Activated naive CD4-positive, alpha-beta T cell treated with anti-CD3 and anti-CD28 coated beads, Interleukin-2, amount 10 ng/mL, durations not matched to agents 7 days and 5 days (primary cell): ENCODE results near the gene C1QTNF9B.

Experiments
- CTCF ChIA-PET: fragments of 350-600 bp; sonication (Branson Sonifier 250); formaldehyde crosslinking; loops from one replicate; lab custom pipeline; 2021; ENCODE audit warnings: antibody characterized with exemption; lab: Charles Lee
- DNase-seq: peaks from one replicate; pipeline ENCODE4 v3.0.0-alpha.2; 2020
- H3K27ac Mint-ChIP-seq: one replicate; pipeline ENCODE4 v1.8.0; 2021; ENCODE audit warnings: mild to moderate bottlenecking, moderate library complexity, mixed read lengths
- H3K27me3 Mint-ChIP-seq: one replicate; pipeline ENCODE4 v1.8.0; 2021; ENCODE audit warnings: mild to moderate bottlenecking, mixed read lengths
- H3K36me3 Mint-ChIP-seq: one replicate; pipeline ENCODE4 v1.8.0; 2021; ENCODE audit warnings: mixed read lengths
- H3K4me1 Mint-ChIP-seq: one replicate; pipeline ENCODE4 v1.8.0; 2021; ENCODE audit warnings: mixed read lengths
- H3K4me3 Mint-ChIP-seq: one replicate; pipeline ENCODE4 v1.8.0; 2021; ENCODE audit warnings: mild to moderate bottlenecking, moderate library complexity, mixed read lengths
- H3K9me3 Mint-ChIP-seq: one replicate; pipeline ENCODE4 v1.8.0; 2021; ENCODE audit warnings: mixed read lengths

The C1QTNF9B gene

GRCh38 chr13:23859904-23860303 is 37.4 kb downstream of the C1QTNF9B start:
- CTCF ChIA-PET = no interaction called here
- Mint-ChIP-seq H3K27ac (no peak overlapping the region), H3K4me3 (no peak overlapping the region), H3K27me3 (no peaks in the 10 kb centered on the region), H3K9me3 (no peaks in the 10 kb centered on the region), H3K4me1 (peaks cover 4% of the 10 kb centered on the region), H3K36me3 (peaks cover 4% of the 10 kb centered on the region)
- no peak for DNase-seq

- no peak overlapping the region for H3K27ac Mint-ChIP-seq
- CTCF ChIA-PET = no interaction called here
Measured at GRCh38 chr13:23859455-23859854, 37.8 kb downstream of the C1QTNF9B start.

GRCh38 chr13:23858546-23858945 is 38.8 kb downstream of the C1QTNF9B start:
- H3K36me3 Mint-ChIP-seq = peaks cover 4% of the 10 kb centered on the region
- no peak overlapping the region for H3K4me3 Mint-ChIP-seq
- no peaks in the 10 kb centered on the region for H3K9me3 Mint-ChIP-seq
- CTCF ChIA-PET = no interaction called here
- no peak for DNase-seq
- H3K4me1 Mint-ChIP-seq = peaks cover 4% of the 10 kb centered on the region
- H3K27ac Mint-ChIP-seq = no peak overlapping the region
- no peaks in the 10 kb centered on the region for H3K27me3 Mint-ChIP-seq

More at GRCh38 chr13:23859455-23859854, 37.8 kb downstream of the C1QTNF9B start:
- H3K36me3 Mint-ChIP-seq = peaks cover 4% of the 10 kb centered on the region
- DNase-seq = no peak
- H3K4me1 Mint-ChIP-seq = peaks cover 4% of the 10 kb centered on the region
- H3K27me3 Mint-ChIP-seq = no peaks in the 10 kb centered on the region
- H3K4me3 Mint-ChIP-seq = no peak overlapping the region
- H3K9me3 Mint-ChIP-seq = no peaks in the 10 kb centered on the region

- peaks cover 4% of the 10 kb centered on the region for H3K4me1 Mint-ChIP-seq
- DNase-seq = no peak
- peaks cover 4% of the 10 kb centered on the region for H3K36me3 Mint-ChIP-seq
- no peaks in the 10 kb centered on the region for H3K9me3 Mint-ChIP-seq
- H3K27ac Mint-ChIP-seq = no peak overlapping the region
- no peak overlapping the region for H3K4me3 Mint-ChIP-seq
- CTCF ChIA-PET = no interaction called here
- H3K27me3 Mint-ChIP-seq = no peaks in the 10 kb centered on the region
Measured at GRCh38 chr13:23856008-23856750, 41.1 kb downstream of the C1QTNF9B start.

GRCh38 chr13:23855360-23855759 is 41.9 kb downstream of the C1QTNF9B start:
- H3K36me3 Mint-ChIP-seq = no peaks in the 10 kb centered on the region
- H3K4me3 Mint-ChIP-seq = no peak overlapping the region
- peaks cover 4% of the 10 kb centered on the region for H3K4me1 Mint-ChIP-seq
- no peaks in the 10 kb centered on the region for H3K27me3 Mint-ChIP-seq
- DNase-seq = no peak
- no peak overlapping the region for H3K27ac Mint-ChIP-seq
- CTCF ChIA-PET = no interaction called here
- H3K9me3 Mint-ChIP-seq = no peaks in the 10 kb centered on the region

- H3K27me3 Mint-ChIP-seq = no peaks in the 10 kb centered on the region
- H3K36me3 Mint-ChIP-seq = no peaks in the 10 kb centered on the region
- H3K4me3 Mint-ChIP-seq = no peak overlapping the region
- peaks cover 4% of the 10 kb centered on the region for H3K4me1 Mint-ChIP-seq
- no peaks in the 10 kb centered on the region for H3K9me3 Mint-ChIP-seq
- no peak for DNase-seq
- CTCF ChIA-PET = no interaction called here
- H3K27ac Mint-ChIP-seq = no peak overlapping the region
Measured at GRCh38 chr13:23852351-23852750, 45.0 kb downstream of the C1QTNF9B start.

GRCh38 chr13:23851106-23851505 is 46.2 kb downstream of the C1QTNF9B start:
- H3K27ac Mint-ChIP-seq = no peak overlapping the region
- H3K36me3 Mint-ChIP-seq = no peaks in the 10 kb centered on the region
- peaks cover 4% of the 10 kb centered on the region for H3K4me1 Mint-ChIP-seq
- CTCF ChIA-PET = no interaction called here
- H3K4me3 Mint-ChIP-seq = no peak overlapping the region
- H3K9me3 Mint-ChIP-seq = no peaks in the 10 kb centered on the region
- H3K27me3 Mint-ChIP-seq = no peaks in the 10 kb centered on the region
- no peak for DNase-seq

- no peak for DNase-seq
- Mint-ChIP-seq H3K27ac (no peak overlapping the region), H3K4me1 (peaks cover 4% of the 10 kb centered on the region), H3K36me3 (no peaks in the 10 kb centered on the region), H3K4me3 (no peak overlapping the region), H3K9me3 (no peaks in the 10 kb centered on the region), H3K27me3 (no peaks in the 10 kb centered on the region)
- CTCF ChIA-PET = no interaction called here
Measured at GRCh38 chr13:23850134-23850533, 47.2 kb downstream of the C1QTNF9B start.

- Mint-ChIP-seq H3K27ac (no peak overlapping the region), H3K27me3 (no peaks in the 10 kb centered on the region), H3K36me3 (no peaks in the 10 kb centered on the region), H3K9me3 (no peaks in the 10 kb centered on the region), H3K4me1 (peaks cover 6% of the 10 kb centered on the region), H3K4me3 (no peak overlapping the region)
- CTCF ChIA-PET = no interaction called here
- no peak for DNase-seq
Measured at GRCh38 chr13:23849670-23850069, 47.6 kb downstream of the C1QTNF9B start.

- H3K36me3 Mint-ChIP-seq = no peaks in the 10 kb centered on the region
- no peak overlapping the region for H3K27ac Mint-ChIP-seq
- H3K4me1 Mint-ChIP-seq = peaks cover 13% of the 10 kb centered on the region
- no peak overlapping the region for H3K4me3 Mint-ChIP-seq
- CTCF ChIA-PET = no interaction called here
- H3K27me3 Mint-ChIP-seq = no peaks in the 10 kb centered on the region
- no peaks in the 10 kb centered on the region for H3K9me3 Mint-ChIP-seq
- no peak for DNase-seq
Measured at GRCh38 chr13:23848646-23849141, 48.6 kb downstream of the C1QTNF9B start.

GRCh38 chr13:23848019-23848418 is 49.3 kb downstream of the C1QTNF9B start:
- no peak for DNase-seq
- H3K36me3 Mint-ChIP-seq = no peaks in the 10 kb centered on the region
- H3K27me3 Mint-ChIP-seq = no peaks in the 10 kb centered on the region
- CTCF ChIA-PET = no interaction called here
- no peaks in the 10 kb centered on the region for H3K9me3 Mint-ChIP-seq
- H3K4me3 Mint-ChIP-seq = no peak overlapping the region
- H3K27ac Mint-ChIP-seq = no peak overlapping the region
- H3K4me1 Mint-ChIP-seq = peaks cover 16% of the 10 kb centered on the region

GRCh38 chr13:23847497-23847896 is 49.8 kb downstream of the C1QTNF9B start:
- no peak overlapping the region for H3K27ac Mint-ChIP-seq
- H3K4me3 Mint-ChIP-seq = no peak overlapping the region
- peaks cover 16% of the 10 kb centered on the region for H3K4me1 Mint-ChIP-seq
- no peak for DNase-seq
- H3K36me3 Mint-ChIP-seq = no peaks in the 10 kb centered on the region
- CTCF ChIA-PET = no interaction called here
- no peaks in the 10 kb centered on the region for H3K9me3 Mint-ChIP-seq
- no peaks in the 10 kb centered on the region for H3K27me3 Mint-ChIP-seq

GRCh38 chr13:23845105-23845725 is 52.1 kb downstream of the C1QTNF9B start:
- CTCF ChIA-PET = no interaction called here
- H3K9me3 Mint-ChIP-seq = no peaks in the 10 kb centered on the region
- DNase-seq = no peak

GRCh38 chr13:23844132-23844531 is 53.2 kb downstream of the C1QTNF9B start:
- H3K9me3 Mint-ChIP-seq = no peaks in the 10 kb centered on the region
- DNase-seq = no peak
- H3K27me3 Mint-ChIP-seq = no peaks in the 10 kb centered on the region
- CTCF ChIA-PET = no interaction called here
- no peak overlapping the region for H3K4me3 Mint-ChIP-seq
- no peak overlapping the region for H3K27ac Mint-ChIP-seq
- H3K36me3 Mint-ChIP-seq = no peaks in the 10 kb centered on the region
- peaks cover 16% of the 10 kb centered on the region for H3K4me1 Mint-ChIP-seq

More at GRCh38 chr13:23845105-23845725, 52.1 kb downstream of the C1QTNF9B start:
- Mint-ChIP-seq H3K36me3 (no peaks in the 10 kb centered on the region), H3K27me3 (no peaks in the 10 kb centered on the region), H3K4me1 (peaks cover 16% of the 10 kb centered on the region), H3K4me3 (no peak overlapping the region), H3K27ac (no peak overlapping the region)

GRCh38 chr13:23843436-23843835 is 53.9 kb downstream of the C1QTNF9B start:
- no peak for DNase-seq
- no peaks in the 10 kb centered on the region for H3K36me3 Mint-ChIP-seq
- CTCF ChIA-PET = no interaction called here
- no peaks in the 10 kb centered on the region for H3K9me3 Mint-ChIP-seq
- no peaks in the 10 kb centered on the region for H3K27me3 Mint-ChIP-seq
- H3K4me1 Mint-ChIP-seq = peaks cover 15% of the 10 kb centered on the region
- H3K27ac Mint-ChIP-seq = no peak overlapping the region
- no peak overlapping the region for H3K4me3 Mint-ChIP-seq
